ENCODE results near the gene MAGEF1.

- no peak for TF ChIP-seq POLR2AphosphoS5 (IDR thresholded peaks at IDR 0.05)
- no peak for TF ChIP-seq EP300 (IDR thresholded peaks at IDR 0.05; ENCODE audit: low read depth)
Measured at GRCh38 chr3:184760337-184761074, 48.6 kb upstream of the MAGEF1 start.

Data from transverse colon (tissue), 3 donors.